ENCODE data around the gene CEP135.

- TF ChIP-seq CTCF (conservative IDR thresholded peaks at IDR 0.05; ENCODE audit: low read depth, low read length) (no peak), EZH2 (IDR thresholded peaks at IDR 0.05; ENCODE audit: low read length, unreplicated experiment) (no peak)
Observed at GRCh38 chr4:56066493-56066892, 117.7 kb downstream of the CEP135 start.

Data from PC-3 (cell line).